Fibroblast of lung (primary cell): ENCODE measurements around the gene POGLUT2. TPM values are rescaled to one million over a fixed set of nuclear protein-coding genes. Genes with fewer than 3 reads are reported as not detected.
A peak's percentile ranks its signal among the peaks of the same experiment; 100 is the strongest.

Experiments
- DNase-seq, 2 donors: peaks; one replicate each; pipeline versions ENCODE4 v3.0.0 to v3.0.0-alpha.2; 2010; ENCODE audit warnings: low read depth in 2 of 2
- H2AFZ ChIP-seq: 2 replicates; pipeline ENCODE4 v1.5.1; 2012; ENCODE audit warnings: low read length, control low read depth, inconsistent platforms
- H3K27ac ChIP-seq: 2 replicates; pipeline ENCODE4 v1.5.1; 2011; ENCODE audit warnings: low read length, control low read depth; ENCODE audit not compliant: insufficient read depth
- H3K27me3 ChIP-seq: 2 replicates; pipeline ENCODE4 v1.5.1; 2011; ENCODE audit warnings: mild to moderate bottlenecking, low read length; ENCODE audit not compliant: control insufficient read depth, insufficient read depth
- H3K36me3 ChIP-seq: 2 replicates; pipeline ENCODE4 v1.5.1; 2011; ENCODE audit warnings: low read length; ENCODE audit not compliant: control insufficient read depth, insufficient read depth
- H3K4me1 ChIP-seq: 2 replicates; pipeline ENCODE4 v1.5.1; 2011; ENCODE audit warnings: low read length; ENCODE audit not compliant: control insufficient read depth, insufficient read depth; ENCODE audit errors: extremely low read depth
- H3K4me2 ChIP-seq: 2 replicates; pipeline ENCODE4 v1.5.1; 2011; ENCODE audit warnings: low read length, control low read depth; ENCODE audit not compliant: insufficient read depth; ENCODE audit errors: extremely low read depth
- H3K4me3 ChIP-seq, 4 experiments: fragments of 200-600 bp in 1 of 4; sonication (generic) in 1 of 4; replicated peaks in 1 of 4; 2 replicates each; pipeline ENCODE4 v1.5.1; 2011 to 2016; ENCODE audit warnings: low read length in 4 of 4, low read depth in 3 of 4, mild to moderate bottlenecking in 3 of 4, control low read depth in 2 of 4, inconsistent platforms in 1 of 4, mixed read lengths in 1 of 4; ENCODE audit not compliant: insufficient read depth in 1 of 4; ENCODE audit errors: control extremely low read depth in 1 of 4
- H3K79me2 ChIP-seq: 2 replicates; pipeline ENCODE4 v1.5.1; 2012; ENCODE audit warnings: mild to moderate bottlenecking, low read length, inconsistent platforms; ENCODE audit not compliant: control insufficient read depth, insufficient read depth
- H3K9ac ChIP-seq: 2 replicates; pipeline ENCODE4 v1.5.1; 2011; ENCODE audit warnings: mild to moderate bottlenecking, low read length, control low read depth; ENCODE audit not compliant: insufficient read depth
- H3K9me3 ChIP-seq: 2 replicates; pipeline ENCODE4 v1.5.1; 2012; ENCODE audit warnings: low read depth, low read length; ENCODE audit not compliant: control insufficient read depth, insufficient read depth
- H4K20me1 ChIP-seq: 2 replicates; pipeline ENCODE4 v1.5.1; 2011; ENCODE audit warnings: low read length; ENCODE audit not compliant: control insufficient read depth, insufficient read depth; ENCODE audit errors: extremely low read depth
- CTCF ChIP-seq, 2 donors: IDR thresholded peaks in 1 of 2; conservative IDR thresholded peaks in 1 of 2; 1 replicate in 1 of 2; 2 replicates in 1 of 2; pipeline ENCODE4 v1.5.1; 2011 to 2012; ENCODE audit warnings: low read length in 2 of 2, control low read depth in 1 of 2, inconsistent platforms in 1 of 2, low read depth in 1 of 2, mild to moderate bottlenecking in 1 of 2
- EZH2 ChIP-seq: IDR thresholded peaks from 2 replicates; pipeline ENCODE4 v1.5.1; 2012; ENCODE audit warnings: low read length, control low read depth, mild to moderate bottlenecking; ENCODE audit errors: missing control alignments
- polyA plus RNA-seq, 2 donors: library from polyadenylated mRNA; depleted of rRNA in 1 of 2; stranded (reverse) in 1 of 2; unstranded in 1 of 2; fragments of >200 nt; gene quantifications; 2 replicates each; pipeline ENCODE4 v1.2.1, GENCODE V29; 2011 to 2012; ENCODE audit warnings: missing spikeins in 1 of 2
- total RNA-seq: library from RNA; depleted of rRNA; stranded (reverse); fragments of >200 nt; gene quantifications from 2 replicates; pipeline ENCODE4 v1.2.1, GENCODE V29; 2014

POGLUT2 gene
- total and polyA plus RNA-seq, 2 donors (not counting 1 experiment from before 2014, with no cell fraction given) = 11.7 to 18.1 TPM

GRCh38 chr13:102836471-102836870 is 37.7 kb upstream of the POGLUT2 start:
- H3K4me1 ChIP-seq = no peaks in the 10 kb centered on the region
- TF ChIP-seq CTCF (conservative IDR thresholded peaks at IDR 0.05 in 1 of 2, IDR thresholded peaks at IDR 0.05 in 1 of 2; ENCODE audit: low read depth in 1 of 2, low read length in 2 of 2) (no peak), EZH2 (no peak)
- no peak overlapping the region for H3K4me3 ChIP-seq
- no peaks in the 10 kb centered on the region for H3K9me3 ChIP-seq
- DNase-seq = no peak
- H3K9ac ChIP-seq = no peak overlapping the region
- no peak overlapping the region for H3K27ac ChIP-seq
- no peaks in the 10 kb centered on the region for H3K79me2 ChIP-seq
- no peak overlapping the region for H2AFZ ChIP-seq
- H3K36me3 ChIP-seq = no peaks in the 10 kb centered on the region
- no peaks in the 10 kb centered on the region for H3K27me3 ChIP-seq
- no peak overlapping the region for H3K4me2 ChIP-seq
- no peaks in the 10 kb centered on the region for H4K20me1 ChIP-seq

- no peak for TF ChIP-seq CTCF (conservative IDR thresholded peaks at IDR 0.05 in 1 of 2, IDR thresholded peaks at IDR 0.05 in 1 of 2; ENCODE audit: low read depth in 1 of 2, low read length in 2 of 2)
- TF ChIP-seq EZH2 = no peak
- no peaks in the 10 kb centered on the region for H3K79me2 ChIP-seq
- H2AFZ ChIP-seq = no peak overlapping the region
- H3K9me3 ChIP-seq = no peaks in the 10 kb centered on the region
- H3K27me3 ChIP-seq = no peaks in the 10 kb centered on the region
- H3K4me1 ChIP-seq = peaks cover 4% of the 10 kb centered on the region
- H3K27ac ChIP-seq = no peak overlapping the region
- no peak overlapping the region for H3K4me2 ChIP-seq
- H4K20me1 ChIP-seq = no peaks in the 10 kb centered on the region
- no peak overlapping the region for H3K4me3 ChIP-seq
- no peak overlapping the region for H3K9ac ChIP-seq
- DNase-seq = peak in 1 of 2 donors; percentile 13
- peaks cover 2% of the 10 kb centered on the region for H3K36me3 ChIP-seq
Observed at GRCh38 chr13:102830646-102831045, 31.9 kb upstream of the POGLUT2 start.

GRCh38 chr13:102825921-102826706 is 27.3 kb upstream of the POGLUT2 start:
- no peaks in the 10 kb centered on the region for H3K79me2 ChIP-seq
- peak overlapping the region; percentile 18 to 49 (median 33) for H3K4me3 ChIP-seq
- peak overlapping the region; percentile 73 for H3K27ac ChIP-seq
- DNase-seq = peak; percentile 90 to 95
- H2AFZ ChIP-seq = peak overlapping the region; percentile 82
- H3K27me3 ChIP-seq = no peaks in the 10 kb centered on the region
- no peak overlapping the region for H3K9ac ChIP-seq
- TF ChIP-seq EZH2 = no peak
- peak in 1 of 2 donors; percentile 14 for TF ChIP-seq CTCF (conservative IDR thresholded peaks at IDR 0.05 in 1 of 2, IDR thresholded peaks at IDR 0.05 in 1 of 2; ENCODE audit: low read depth in 1 of 2, low read length in 2 of 2)
- no peaks in the 10 kb centered on the region for H4K20me1 ChIP-seq
- peaks cover 8% of the 10 kb centered on the region for H3K4me1 ChIP-seq
- peaks cover 4% of the 10 kb centered on the region for H3K36me3 ChIP-seq
- H3K9me3 ChIP-seq = no peaks in the 10 kb centered on the region
- peak overlapping the region; percentile 65 for H3K4me2 ChIP-seq
